ENCODE results near the gene HMGN4. TPM values are rescaled to one million over a fixed set of nuclear protein-coding genes. Genes with fewer than 3 reads are reported as not detected.
A peak's percentile ranks its signal among the peaks of the same experiment; 100 is the strongest.

HMGN4 gene
- total RNA-seq, 1 donor from 2014 or later = 42.9 TPM

DNA sequence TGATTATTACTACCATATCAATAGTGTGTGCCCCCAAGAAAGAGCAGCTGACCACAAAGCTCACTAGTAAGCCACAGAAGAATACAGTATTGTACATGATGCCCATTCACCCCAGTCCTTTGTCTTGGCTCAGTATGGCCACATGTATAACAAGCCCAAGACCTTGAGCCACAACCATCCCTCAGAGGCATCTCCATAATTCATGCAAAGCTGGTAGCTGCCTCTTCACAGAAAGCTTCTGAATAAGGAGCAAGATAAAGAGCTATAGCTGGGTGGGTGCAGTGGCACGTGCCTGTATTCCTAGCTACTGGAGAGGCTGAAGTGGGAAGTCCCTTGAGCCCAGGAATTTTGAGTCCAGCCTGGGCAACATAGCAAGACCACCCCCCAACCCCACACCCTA, 42.9 kb upstream of the HMGN4 start:
- H3K27me3 ChIP-seq (ENCODE audit: low read depth) = no peaks in the 10 kb centered on the region
- no peaks in the 10 kb centered on the region for H3K36me3 ChIP-seq
- H3K9me3 ChIP-seq = no peaks in the 10 kb centered on the region
- no peak for ATAC-seq
- intact Hi-C loops (cut with DNase I) = no loop called here
- TF ChIP-seq, protein P1, sequence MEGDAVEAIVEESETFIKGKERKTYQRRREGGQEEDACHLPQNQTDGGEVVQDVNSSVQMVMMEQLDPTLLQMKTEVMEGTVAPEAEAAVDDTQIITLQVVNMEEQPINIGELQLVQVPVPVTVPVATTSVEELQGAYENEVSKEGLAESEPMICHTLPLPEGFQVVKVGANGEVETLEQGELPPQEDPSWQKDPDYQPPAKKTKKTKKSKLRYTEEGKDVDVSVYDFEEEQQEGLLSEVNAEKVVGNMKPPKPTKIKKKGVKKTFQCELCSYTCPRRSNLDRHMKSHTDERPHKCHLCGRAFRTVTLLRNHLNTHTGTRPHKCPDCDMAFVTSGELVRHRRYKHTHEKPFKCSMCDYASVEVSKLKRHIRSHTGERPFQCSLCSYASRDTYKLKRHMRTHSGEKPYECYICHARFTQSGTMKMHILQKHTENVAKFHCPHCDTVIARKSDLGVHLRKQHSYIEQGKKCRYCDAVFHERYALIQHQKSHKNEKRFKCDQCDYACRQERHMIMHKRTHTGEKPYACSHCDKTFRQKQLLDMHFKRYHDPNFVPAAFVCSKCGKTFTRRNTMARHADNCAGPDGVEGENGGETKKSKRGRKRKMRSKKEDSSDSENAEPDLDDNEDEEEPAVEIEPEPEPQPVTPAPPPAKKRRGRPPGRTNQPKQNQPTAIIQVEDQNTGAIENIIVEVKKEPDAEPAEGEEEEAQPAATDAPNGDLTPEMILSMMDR (IDR thresholded peaks at IDR 0.05) = no peak
- H3K27ac ChIP-seq = no peak overlapping the region
- no peak for DNase-seq
- no peaks in the 10 kb centered on the region for H3K4me1 ChIP-seq
- H3K4me3 ChIP-seq = no peak overlapping the region

DNA sequence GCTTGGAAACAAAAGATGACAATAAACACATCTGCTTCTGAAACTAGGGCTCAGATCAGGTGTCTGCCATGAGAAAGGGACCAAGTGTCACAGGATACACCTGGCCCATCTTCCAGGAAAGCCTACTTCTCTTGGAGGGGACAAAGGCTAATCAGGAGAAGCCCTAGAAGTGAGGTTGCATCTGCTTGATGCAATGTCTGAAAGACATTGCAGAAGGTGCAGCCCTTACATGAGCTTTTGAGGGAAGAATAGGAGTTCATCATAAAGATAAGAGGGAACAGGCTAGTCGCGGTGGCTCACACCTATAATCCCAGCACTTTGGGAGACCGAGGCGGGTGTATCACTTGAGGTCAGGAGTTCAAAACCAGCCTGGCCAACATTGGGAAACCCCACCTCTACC, 40.6 kb upstream of the HMGN4 start:
- no peaks in the 10 kb centered on the region for H3K36me3 ChIP-seq
- intact Hi-C loops (cut with DNase I) = no loop called here
- H3K9me3 ChIP-seq = no peaks in the 10 kb centered on the region
- H3K4me1 ChIP-seq = peaks cover 11% of the 10 kb centered on the region
- no peak overlapping the region for H3K4me3 ChIP-seq
- TF ChIP-seq, protein P1 (IDR thresholded peaks at IDR 0.05) = no peak
- H3K27me3 ChIP-seq (ENCODE audit: low read depth) = peaks cover 21% of the 10 kb centered on the region
- no peak for DNase-seq
- H3K27ac ChIP-seq = no peak overlapping the region
- ATAC-seq = no peak

DNA sequence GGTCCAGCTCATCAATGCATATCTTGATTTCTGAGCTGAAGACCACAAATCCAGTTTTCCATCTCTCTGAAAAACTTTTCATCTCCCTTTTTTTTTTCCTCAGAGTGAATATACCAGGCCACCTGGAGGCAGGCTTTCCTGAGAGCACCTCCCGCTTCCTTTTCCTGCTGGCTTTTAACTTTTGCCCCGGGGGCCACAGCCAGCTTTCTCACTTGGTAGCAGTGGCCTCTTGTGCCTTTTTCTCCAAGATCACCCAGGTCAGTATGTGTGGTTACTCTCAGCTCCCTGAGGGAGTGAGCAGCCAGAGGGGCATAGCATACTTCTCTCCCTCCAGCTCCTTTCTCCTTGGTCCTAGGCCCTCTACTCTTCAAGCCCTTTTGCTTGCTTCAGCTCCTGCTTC, 38.1 kb upstream of the HMGN4 start, which contains the start of gene BTN1A1:
TSS of gene BTN1A1 (plus strand) at position 202 of the 400 bp plus-strand sequence. CDS start 984 bp downstream, outside the sequence.
- no peaks in the 10 kb centered on the region for H3K9me3 ChIP-seq
- no peak within 1 kb of the TSS for H3K27ac ChIP-seq
- ATAC-seq (no peak), DNase-seq (no peak)
- peaks cover 11% of the 10 kb centered on the region for H3K4me1 ChIP-seq
- no peaks in the 10 kb centered on the region for H3K36me3 ChIP-seq
- intact Hi-C loops (cut with DNase I) = no loop called here
- H3K27me3 ChIP-seq (ENCODE audit: low read depth) = peaks cover 27% of the 10 kb centered on the region
- TF ChIP-seq, protein P1 (IDR thresholded peaks at IDR 0.05) = no peak
- no peak within 1 kb of the TSS for H3K4me3 ChIP-seq

- ATAC-seq = peak; percentile 55 to 69
- no peaks in the 10 kb centered on the region for H3K9me3 ChIP-seq
- TF ChIP-seq, protein P1 (IDR thresholded peaks at IDR 0.05) = no peak
Measured at GRCh38 chr6:26501482-26501986, 36.6 kb upstream of the HMGN4 start.

DNA sequence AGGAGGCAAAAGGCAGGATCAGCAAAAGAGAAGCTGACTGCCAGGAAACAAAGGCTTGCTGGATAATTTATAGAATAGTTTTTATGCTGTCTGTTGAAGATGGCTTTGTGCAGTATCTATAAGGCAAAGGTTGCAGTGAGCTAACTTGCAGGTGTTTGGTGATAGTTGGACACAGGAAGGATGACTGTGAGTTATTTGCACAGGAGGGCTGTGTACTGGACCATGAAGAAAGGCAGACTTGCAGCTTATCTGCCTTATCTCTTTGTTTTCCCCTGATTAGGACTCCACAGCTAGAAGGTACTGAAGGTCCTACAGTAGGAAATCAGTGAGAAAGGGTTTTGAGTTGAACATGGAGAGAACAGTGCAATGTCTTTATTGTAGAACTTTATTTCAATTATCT, 36.0 kb upstream of the HMGN4 start:
- intact Hi-C loops (cut with DNase I) = no loop called here
- TF ChIP-seq, protein P1 (IDR thresholded peaks at IDR 0.05) = no peak
- no peak for DNase-seq
- ATAC-seq = no peak
- H3K27ac ChIP-seq = no peak overlapping the region
- no peaks in the 10 kb centered on the region for H3K9me3 ChIP-seq
- H3K4me1 ChIP-seq = peaks cover 11% of the 10 kb centered on the region
- peaks cover 27% of the 10 kb centered on the region for H3K27me3 ChIP-seq (ENCODE audit: low read depth)
- H3K4me3 ChIP-seq = no peak overlapping the region
- H3K36me3 ChIP-seq = no peaks in the 10 kb centered on the region

More at GRCh38 chr6:26501482-26501986, 36.6 kb upstream of the HMGN4 start:
- intact Hi-C loops (cut with DNase I) = no loop called here
- Histone ChIP-seq H3K4me1 (peaks cover 11% of the 10 kb centered on the region), H3K36me3 (no peaks in the 10 kb centered on the region), H3K4me3 (peak overlapping the region; percentile 44), H3K27me3 (ENCODE audit: low read depth) (peaks cover 27% of the 10 kb centered on the region), H3K27ac (no peak overlapping the region)
- peak; percentile 65 for DNase-seq

All from lower lobe of right lung (tissue), 2 donors.